Mesenchymal stem cell (in vitro differentiated cells and primary cell): ENCODE data around the gene RS1. TPM values are rescaled to one million over a fixed set of nuclear protein-coding genes. Genes with fewer than 3 reads are reported as not detected.
A peak's percentile ranks its signal among the peaks of the same experiment; 100 is the strongest.

Experiments used
- DNase-seq: peaks from one replicate; pipeline ENCODE4 v3.0.0-alpha.2; 2013
- H2AFZ ChIP-seq: one replicate; pipeline ENCODE4 v1.6.1; 2013; ENCODE audit warnings: low read depth, mild to moderate bottlenecking, control low read depth, inconsistent platforms, low read length, moderate library complexity
- H2AK5ac ChIP-seq: 2 replicates; pipeline ENCODE4 v1.6.1; 2013; ENCODE audit warnings: low read length, moderate library complexity, mild to moderate bottlenecking, inconsistent platforms; ENCODE audit not compliant: severe bottlenecking
- H2BK120ac ChIP-seq: one replicate; pipeline ENCODE4 v1.6.1; 2013; ENCODE audit warnings: low read depth, mild to moderate bottlenecking, inconsistent platforms, low read length, moderate library complexity
- H2BK12ac ChIP-seq, 2 experiments: one replicate each; pipeline ENCODE4 v1.6.1; 2013; ENCODE audit warnings: inconsistent platforms in 2 of 2, low read length in 2 of 2, mild to moderate bottlenecking in 2 of 2, moderate library complexity in 2 of 2, control low read depth in 1 of 2
- H2BK15ac ChIP-seq: one replicate; pipeline ENCODE4 v1.6.1; 2013; ENCODE audit warnings: mild to moderate bottlenecking, low read depth, inconsistent platforms; ENCODE audit not compliant: poor library complexity, severe bottlenecking
- H2BK5ac ChIP-seq: 2 replicates; pipeline ENCODE4 v1.6.1; 2013; ENCODE audit warnings: low read depth, mild to moderate bottlenecking, low read length, control low read depth, inconsistent platforms; ENCODE audit not compliant: poor library complexity, severe bottlenecking
- H3K14ac ChIP-seq, 2 experiments: one replicate each; pipeline ENCODE4 v1.6.1; 2013; ENCODE audit warnings: inconsistent platforms in 2 of 2, low read length in 2 of 2, control low read depth in 1 of 2, mild to moderate bottlenecking in 1 of 2, moderate library complexity in 1 of 2
- H3K18ac ChIP-seq, 2 experiments: one replicate each; pipeline ENCODE4 v1.6.1; 2013; ENCODE audit warnings: inconsistent platforms in 2 of 2, low read length in 2 of 2, control low read depth in 1 of 2, low read depth in 1 of 2, mild to moderate bottlenecking in 1 of 2
- H3K23ac ChIP-seq, 2 experiments: one replicate each; pipeline ENCODE4 v1.6.1; 2013; ENCODE audit warnings: inconsistent platforms in 2 of 2, low read length in 2 of 2, mild to moderate bottlenecking in 2 of 2, moderate library complexity in 2 of 2, control low read depth in 1 of 2
- H3K27ac ChIP-seq: 2 replicates; pipeline ENCODE4 v1.5.1; 2013; ENCODE audit warnings: mild to moderate bottlenecking, moderate library complexity, low read length, control low read depth, inconsistent platforms; ENCODE audit not compliant: poor library complexity, severe bottlenecking
- H3K27me3 ChIP-seq, 2 experiments: 2 replicates each; pipeline versions ENCODE4 v1.6.1 to v1.7.0; 2013; ENCODE audit warnings: low read length in 2 of 2, mild to moderate bottlenecking in 2 of 2, moderate library complexity in 2 of 2, control low read depth in 1 of 2, inconsistent platforms in 1 of 2; ENCODE audit not compliant: control insufficient read depth in 1 of 2, insufficient read depth in 1 of 2
- H3K36me3 ChIP-seq, 2 experiments: 2 replicates each; pipeline versions ENCODE4 v1.6.1 to v1.7.0; 2013; ENCODE audit warnings: low read length in 2 of 2, control low read depth in 1 of 2, inconsistent platforms in 1 of 2, low read depth in 1 of 2, mild to moderate bottlenecking in 1 of 2; ENCODE audit not compliant: insufficient read depth in 2 of 2, control insufficient read depth in 1 of 2
- H3K4ac ChIP-seq, 2 experiments: one replicate each; pipeline ENCODE4 v1.6.1; 2013; ENCODE audit warnings: inconsistent platforms in 2 of 2, low read length in 2 of 2, mild to moderate bottlenecking in 2 of 2, moderate library complexity in 2 of 2, control low read depth in 1 of 2, low read depth in 1 of 2
- H3K4me1 ChIP-seq: 2 replicates; pipeline ENCODE4 v1.6.1; 2013; ENCODE audit warnings: low read depth, low read length, control low read depth; ENCODE audit not compliant: control insufficient read depth, insufficient read depth
- H3K4me2 ChIP-seq: 2 replicates; pipeline ENCODE4 v1.6.1; 2013; ENCODE audit warnings: low read length, mild to moderate bottlenecking, inconsistent platforms; ENCODE audit not compliant: poor library complexity, severe bottlenecking
- H3K4me3 ChIP-seq, 2 experiments: 2 replicates each; pipeline versions ENCODE4 v1.5.1 to v1.7.0; 2013; ENCODE audit warnings: low read length in 2 of 2, mild to moderate bottlenecking in 2 of 2, control low read depth in 1 of 2, low read depth in 1 of 2; ENCODE audit not compliant: insufficient read depth in 1 of 2
- H3K79me1 ChIP-seq: replicated peaks from 2 replicates; pipeline ENCODE4 v1.6.1; 2013; ENCODE audit warnings: mild to moderate bottlenecking, control low read depth, low read length, inconsistent platforms; ENCODE audit not compliant: poor library complexity, severe bottlenecking
- H3K9ac ChIP-seq: 2 replicates; pipeline ENCODE4 v1.7.0; 2013; ENCODE audit warnings: mild to moderate bottlenecking, low read length, moderate library complexity
- H3K9me3 ChIP-seq: 2 replicates; pipeline ENCODE4 v1.7.0; 2013; ENCODE audit warnings: mild to moderate bottlenecking, low read length; ENCODE audit not compliant: control insufficient read depth
- H4K8ac ChIP-seq: one replicate; pipeline ENCODE4 v1.6.1; 2013; ENCODE audit warnings: inconsistent platforms, mild to moderate bottlenecking, low read length, moderate library complexity
- H4K91ac ChIP-seq: one replicate; pipeline ENCODE4 v1.6.1; 2013; ENCODE audit warnings: mild to moderate bottlenecking, low read length, inconsistent platforms
- WGBS: methylation state at CpG from one replicate; pipeline ENCODE4 v1.1.7; 2013; ENCODE audit warnings: mixed read lengths; 5-methylcytosine and 5-hydroxymethylcytosine counted together
- polyA plus RNA-seq, 2 experiments: library from polyadenylated mRNA; stranded (reverse); fragments of 200-250 nt; gene quantifications; one replicate each; pipeline ENCODE4 v1.2.3, GENCODE V29; 2013

RS1 gene
- not detected for polyA plus RNA-seq (2013, experiment 1 of 2)
- not detected for polyA plus RNA-seq (2013, experiment 2 of 2)

DNA sequence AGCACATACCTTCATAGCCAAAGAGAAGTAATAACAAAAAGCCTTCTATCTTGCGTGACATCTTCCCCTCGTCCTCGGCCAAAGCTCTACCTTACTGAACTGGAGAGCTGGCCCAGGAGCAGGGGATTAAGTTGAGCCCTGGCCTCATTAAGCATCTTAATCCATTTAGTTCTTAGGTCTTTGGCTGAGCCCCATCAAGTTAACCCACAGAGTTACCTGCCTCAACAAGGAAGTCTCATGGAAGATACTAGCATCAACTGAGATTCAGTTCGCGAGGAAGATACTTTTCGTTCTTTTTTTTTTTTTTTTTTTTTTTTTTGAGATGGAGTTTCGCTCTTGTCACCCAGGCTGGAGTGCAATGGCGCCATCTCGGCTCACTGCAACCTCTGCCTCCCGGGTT lies at the start of gene RS1:
Gene RS1 (minus strand): TSS at position 101 of the 400 bp plus-strand sequence. CDS start 40 bp downstream, at position 61.
- Histone ChIP-seq H3K4me3 (no peak within 1 kb of the TSS), H3K4me1 (no peaks in the 10 kb centered on the region), H2AK5ac (no peak within 1 kb of the TSS), H2AFZ (no peak within 1 kb of the TSS), H3K79me1 (no peaks in the 10 kb centered on the region), H3K9me3 (no peaks in the 10 kb centered on the region), H2BK12ac (no peak within 1 kb of the TSS), H2BK5ac (no peak within 1 kb of the TSS), H3K4me2 (no peak within 1 kb of the TSS), H3K23ac (no peak within 1 kb of the TSS), H4K8ac (no peak within 1 kb of the TSS), H3K14ac (no peak within 1 kb of the TSS), H2BK15ac (no peak within 1 kb of the TSS), H3K27me3 (peaks cover 0 to 7% of the 10 kb centered on the region in 2 experiments), H2BK120ac (no peak within 1 kb of the TSS), H3K18ac (no peak within 1 kb of the TSS), H3K27ac (no peak within 1 kb of the TSS), H3K36me3 (no peaks in the 10 kb centered on the region), H4K91ac (no peak within 1 kb of the TSS), H3K4ac (no peak within 1 kb of the TSS), H3K9ac (no peak within 1 kb of the TSS)
- WGBS = 100% methylated on average over 5 of the region's 10 CpGs
- no peak for DNase-seq

DNA sequence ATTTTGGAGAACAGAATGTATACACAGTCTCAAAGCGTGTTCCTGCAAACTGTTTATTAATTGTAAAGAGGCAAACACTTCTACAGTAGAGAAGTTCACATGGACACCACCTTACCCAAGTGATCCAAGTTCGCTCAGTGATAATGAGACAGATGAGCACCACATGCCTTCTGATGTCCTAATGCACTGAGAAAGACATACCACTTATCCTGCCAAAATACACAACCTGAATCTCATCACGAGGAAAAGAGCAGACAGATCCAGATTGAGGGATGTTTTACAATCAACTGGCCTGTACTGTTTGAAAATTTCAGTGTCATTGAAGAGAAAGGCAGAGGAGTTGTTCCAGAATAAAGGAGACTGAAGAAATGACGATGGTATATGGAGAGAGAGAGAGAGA lies 47.9 kb upstream of the RS1 start:
- no peak overlapping the region for H3K4ac ChIP-seq
- H3K36me3 ChIP-seq = no peaks in the 10 kb centered on the region
- 94% methylated on average over 2 of the region's 4 CpGs for WGBS
- H2AFZ ChIP-seq = no peak overlapping the region
- H3K9me3 ChIP-seq = no peaks in the 10 kb centered on the region
- H3K18ac ChIP-seq = no peak overlapping the region
- no peak overlapping the region for H2BK12ac ChIP-seq
- H3K27ac ChIP-seq = no peak overlapping the region
- H3K4me1 ChIP-seq = no peaks in the 10 kb centered on the region
- H2BK5ac ChIP-seq = no peak overlapping the region
- H3K4me3 ChIP-seq = no peak overlapping the region
- H4K91ac ChIP-seq = no peak overlapping the region
- no peak overlapping the region for H2BK120ac ChIP-seq
- H2BK15ac ChIP-seq = no peak overlapping the region
- H3K27me3 ChIP-seq = peaks cover 0 to 3% of the 10 kb centered on the region in 2 experiments
- H3K9ac ChIP-seq = no peak overlapping the region
- DNase-seq = no peak
- no peak overlapping the region for H3K14ac ChIP-seq
- H3K4me2 ChIP-seq = no peak overlapping the region
- no peak overlapping the region for H2AK5ac ChIP-seq
- H4K8ac ChIP-seq = no peak overlapping the region
- no peaks in the 10 kb centered on the region for H3K79me1 ChIP-seq
- H3K23ac ChIP-seq = no peak overlapping the region

DNA sequence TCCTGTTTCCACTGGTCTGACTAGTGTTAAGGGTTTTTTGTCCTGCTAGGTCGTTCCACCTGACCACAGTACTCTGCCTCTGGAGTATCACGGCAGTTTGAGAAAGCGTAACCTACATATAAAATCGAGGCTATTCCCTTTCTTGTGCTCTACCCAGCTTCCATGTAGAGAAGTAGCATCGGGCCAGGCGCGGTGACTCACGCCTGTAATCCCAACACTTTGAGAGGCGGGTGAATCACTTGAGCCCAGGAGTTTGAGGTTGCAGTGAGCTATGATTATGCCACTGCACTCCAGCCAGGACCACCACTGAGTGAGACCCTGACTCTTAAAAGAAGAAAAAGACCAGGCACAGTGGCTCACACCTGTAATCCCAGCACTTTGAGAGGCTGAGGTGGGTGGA lies 43.0 kb upstream of the RS1 start:
- Histone ChIP-seq H2AK5ac (no peak overlapping the region), H3K18ac (no peak overlapping the region), H3K4me2 (no peak overlapping the region), H3K27ac (no peak overlapping the region), H2AFZ (no peak overlapping the region), H3K4me1 (no peaks in the 10 kb centered on the region), H3K27me3 (no peaks in the 10 kb centered on the region), H4K8ac (no peak overlapping the region), H3K36me3 (no peaks in the 10 kb centered on the region), H4K91ac (no peak overlapping the region), H2BK5ac (no peak overlapping the region), H3K4ac (no peak overlapping the region), H3K79me1 (no peaks in the 10 kb centered on the region), H2BK15ac (no peak overlapping the region), H3K4me3 (no peak overlapping the region), H2BK12ac (no peak overlapping the region), H3K9ac (no peak overlapping the region), H3K23ac (no peak overlapping the region), H2BK120ac (no peak overlapping the region), H3K14ac (no peak overlapping the region), H3K9me3 (no peaks in the 10 kb centered on the region)
- DNase-seq = peak; percentile 9
- WGBS = 90% methylated on average over 9 of the region's 9 CpGs

DNA sequence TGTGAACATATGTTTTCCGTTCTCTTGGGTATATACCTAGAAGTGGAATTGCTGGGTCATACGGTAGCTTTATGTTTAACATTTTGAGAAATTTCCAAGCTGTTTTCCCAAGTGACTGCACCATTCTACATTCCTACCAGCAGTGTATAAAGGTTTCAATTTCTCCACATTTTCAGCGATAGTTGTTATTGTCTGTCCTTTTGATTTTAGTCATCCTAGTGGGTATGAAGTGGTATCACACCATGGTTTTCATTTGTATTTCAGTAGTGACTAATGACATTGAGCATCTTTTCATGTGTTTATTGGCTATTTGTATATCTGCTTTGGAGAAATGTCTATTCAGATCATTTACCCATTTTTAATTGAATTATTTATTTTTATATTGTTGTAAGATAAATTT lies 37.9 kb upstream of the RS1 start:
- no peak overlapping the region for H4K91ac ChIP-seq
- H2AK5ac ChIP-seq = no peak overlapping the region
- peaks cover 0 to 6% of the 10 kb centered on the region in 2 experiments for H3K27me3 ChIP-seq
- H3K14ac ChIP-seq = no peak overlapping the region
- H3K27ac ChIP-seq = no peak overlapping the region
- no peak overlapping the region for H3K9ac ChIP-seq
- H3K4me3 ChIP-seq = no peak overlapping the region
- H2AFZ ChIP-seq = no peak overlapping the region
- no peak for DNase-seq
- no peak overlapping the region for H3K4me2 ChIP-seq
- no peaks in the 10 kb centered on the region for H3K36me3 ChIP-seq
- H2BK120ac ChIP-seq = no peak overlapping the region
- no peak overlapping the region for H2BK15ac ChIP-seq
- no peak overlapping the region for H3K23ac ChIP-seq
- no peak overlapping the region for H4K8ac ChIP-seq
- no peak overlapping the region for H2BK12ac ChIP-seq
- no peaks in the 10 kb centered on the region for H3K4me1 ChIP-seq
- H3K9me3 ChIP-seq = no peaks in the 10 kb centered on the region
- no peak overlapping the region for H2BK5ac ChIP-seq
- WGBS = no CpG with 5 or more reads among the region's 3 CpGs
- H3K18ac ChIP-seq = no peak overlapping the region
- H3K4ac ChIP-seq = no peak overlapping the region
- no peaks in the 10 kb centered on the region for H3K79me1 ChIP-seq
